DND-41 (cell line): ENCODE results near the gene SUMO3.

Experiments used
- EZH2 ChIP-seq: IDR thresholded peaks from 3 replicates; pipeline ENCODE4 v1.6.1; 2012; ENCODE audit warnings: borderline replicate concordance, low read depth, mild to moderate bottlenecking, moderate library complexity, low read length, inconsistent platforms; ENCODE audit not compliant: severe bottlenecking
- TF ChIP-seq, protein P1 (sequence below): IDR thresholded peaks from 2 replicates; pipeline ENCODE4 v1.5.1; 2012; ENCODE audit warnings: borderline replicate concordance, low read length, moderate library complexity, mild to moderate bottlenecking; ENCODE audit not compliant: poor library complexity, severe bottlenecking; ENCODE audit errors: extremely low read depth

DNA sequence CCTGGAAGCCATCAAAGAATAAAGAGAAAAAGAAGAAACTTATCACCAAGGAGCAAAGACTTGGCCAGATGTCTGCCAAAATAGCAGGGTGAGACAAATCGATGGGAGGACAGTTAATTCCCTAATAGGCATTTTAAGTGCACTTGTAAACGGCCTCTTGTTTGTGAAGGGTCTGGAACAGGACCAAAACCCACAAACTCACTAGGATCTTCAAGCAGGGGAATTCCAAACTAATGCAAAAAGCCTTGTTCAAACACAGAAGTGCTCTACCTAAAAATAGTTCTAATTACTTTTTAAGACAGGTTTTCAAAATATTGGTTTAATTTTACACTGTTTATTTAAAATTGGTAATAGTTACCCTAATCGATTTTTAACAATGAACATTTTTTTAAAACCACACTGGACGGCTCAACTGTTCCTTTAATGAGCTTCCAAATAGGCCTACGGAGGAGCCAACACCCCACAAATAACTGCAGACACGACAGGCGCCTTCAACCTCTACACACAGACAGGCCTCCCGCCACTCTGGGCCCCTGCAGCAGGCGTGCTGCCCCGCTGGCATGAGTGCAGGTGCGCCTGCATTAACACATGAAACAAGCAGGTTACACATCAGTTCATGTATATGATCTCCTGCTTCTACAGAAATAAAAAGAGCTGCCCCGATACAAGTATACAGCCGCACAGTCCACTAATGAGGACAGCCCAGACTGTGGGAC, 32.1 kb downstream of the SUMO3 start:
- TF ChIP-seq, protein P1, sequence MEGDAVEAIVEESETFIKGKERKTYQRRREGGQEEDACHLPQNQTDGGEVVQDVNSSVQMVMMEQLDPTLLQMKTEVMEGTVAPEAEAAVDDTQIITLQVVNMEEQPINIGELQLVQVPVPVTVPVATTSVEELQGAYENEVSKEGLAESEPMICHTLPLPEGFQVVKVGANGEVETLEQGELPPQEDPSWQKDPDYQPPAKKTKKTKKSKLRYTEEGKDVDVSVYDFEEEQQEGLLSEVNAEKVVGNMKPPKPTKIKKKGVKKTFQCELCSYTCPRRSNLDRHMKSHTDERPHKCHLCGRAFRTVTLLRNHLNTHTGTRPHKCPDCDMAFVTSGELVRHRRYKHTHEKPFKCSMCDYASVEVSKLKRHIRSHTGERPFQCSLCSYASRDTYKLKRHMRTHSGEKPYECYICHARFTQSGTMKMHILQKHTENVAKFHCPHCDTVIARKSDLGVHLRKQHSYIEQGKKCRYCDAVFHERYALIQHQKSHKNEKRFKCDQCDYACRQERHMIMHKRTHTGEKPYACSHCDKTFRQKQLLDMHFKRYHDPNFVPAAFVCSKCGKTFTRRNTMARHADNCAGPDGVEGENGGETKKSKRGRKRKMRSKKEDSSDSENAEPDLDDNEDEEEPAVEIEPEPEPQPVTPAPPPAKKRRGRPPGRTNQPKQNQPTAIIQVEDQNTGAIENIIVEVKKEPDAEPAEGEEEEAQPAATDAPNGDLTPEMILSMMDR, result no peak
- TF ChIP-seq EZH2, result no peak
